Measurements from ENCODE around the gene TMPRSS7. TPM values are rescaled to one million over a fixed set of nuclear protein-coding genes. Genes with fewer than 3 reads are reported as not detected.

TMPRSS7 gene
- total RNA-seq, 4 donors from 2014 or later, result 0.23 to 0.34 (median 0.29) TPM; not detected in 1

- intact Hi-C loops (cut with DNase I; ENCODE audit: low total_unique reads), result no loop called here
- no peak overlapping the region for H3K4me3 ChIP-seq (ENCODE audit: low read depth, poor library complexity, severe bottlenecking)
- WGBS, 2 donors, result 84 to 93% methylated on average over 3 of the region's 3 CpGs
- no peak for DNase-seq (ENCODE audit: low spot score in 2 of 2)
- TF ChIP-seq CTCF (IDR thresholded peaks at IDR 0.05), result no peak
- TF ChIP-seq POLR2A (IDR thresholded peaks at IDR 0.05), result no peak
Observed at GRCh38 chr3:112130638-112130993, 96.1 kb downstream of the TMPRSS7 start.

MicroRNAs within 50 kb of the gene (microRNA counts, 767-probe panel; counts per million panel counts)
- microRNA hsa-miR-567, result 0 to 358 counts per million in 2 donors

Small RNAs within 50 kb of the gene (microRNA-seq; reads per million reads assigned to microRNA genes)
- 0 reads per million in 2 donors for gene MIR567 (ENCODE audit: borderline number of aligned reads in 1 of 2, borderline replicate concordance in 2 of 2)

Other genes with a start within 250 kb of the TMPRSS7 start
- 10 to 100 TPM; 23.5 to 81.5 (median 26.2) TPM for gene PHLDB2, start 175.5 kb upstream of the TMPRSS7 start, total RNA-seq
- 10 to 100 TPM; 13.2 to 21.7 (median 16.8) TPM for gene ABHD10, start 55.7 kb upstream of the TMPRSS7 start, total RNA-seq
- gene TAGLN3, start 35.8 kb upstream of the TMPRSS7 start, total RNA-seq, result under 1 TPM in 2 of 4 donors, not detected in 2; 0.37 to 0.68 TPM
- gene C3orf52, start 51.7 kb downstream of the TMPRSS7 start, total RNA-seq, result 100 to 1,000 TPM in 1 of 4 donors, 10 to 100 TPM in 3; 57.8 to 118 (median 86.4) TPM
- gene GCSAM, start 98.5 kb downstream of the TMPRSS7 start, total RNA-seq, result 1 to 10 TPM in 1 of 4 donors, under 1 TPM in 2, not detected in 1; 0.52 to 1.8 (median 0.91) TPM

Measured in lower leg skin (tissue), 4 donors.